ENCODE data around the gene TTLL11.

Gene TTLL11

GRCh38 chr9:122033775-122034373 lies 59.2 kb downstream of the TTLL11 start:
- Histone ChIP-seq H3K9me3 (ENCODE audit: control insufficient read depth, low read length) (no peaks in the 10 kb centered on the region), H3K4me3 (ENCODE audit: low read length) (no peak overlapping the region), H3K27me3 (replicated peaks; ENCODE audit: control insufficient read depth, insufficient read depth, low read length) (no peaks in the 10 kb centered on the region), H3K9ac (ENCODE audit: low read length) (no peak overlapping the region), H3K4me1 (ENCODE audit: control insufficient read depth, insufficient read depth, low read length) (peaks cover 20% of the 10 kb centered on the region), H3K36me3 (ENCODE audit: control insufficient read depth, insufficient read depth, low read length, severe bottlenecking) (peaks cover 10% of the 10 kb centered on the region)
- DNase-seq (ENCODE audit: low read depth): no peak

- H3K36me3 ChIP-seq (ENCODE audit: control insufficient read depth, insufficient read depth, low read length, severe bottlenecking): no peaks in the 10 kb centered on the region
- no peaks in the 10 kb centered on the region for H3K9me3 ChIP-seq (ENCODE audit: control insufficient read depth, low read length)
- no peaks in the 10 kb centered on the region for H3K27me3 ChIP-seq (replicated peaks; ENCODE audit: control insufficient read depth, insufficient read depth, low read length)
- H3K4me1 ChIP-seq (ENCODE audit: control insufficient read depth, insufficient read depth, low read length): peaks cover 19% of the 10 kb centered on the region
- no peak overlapping the region for H3K9ac ChIP-seq (ENCODE audit: low read length)
- no peak overlapping the region for H3K4me3 ChIP-seq (ENCODE audit: low read length)
- no peak for DNase-seq (ENCODE audit: low read depth)
These were observed 60.8 kb downstream of the TTLL11 start for GRCh38 chr9:122032346-122032745.

GRCh38 chr9:122031776-122032175 lies 61.3 kb downstream of the TTLL11 start:
- Histone ChIP-seq H3K27me3 (replicated peaks; ENCODE audit: control insufficient read depth, insufficient read depth, low read length) (no peaks in the 10 kb centered on the region), H3K4me1 (ENCODE audit: control insufficient read depth, insufficient read depth, low read length) (peaks cover 14% of the 10 kb centered on the region), H3K9me3 (ENCODE audit: control insufficient read depth, low read length) (no peaks in the 10 kb centered on the region), H3K9ac (ENCODE audit: low read length) (no peak overlapping the region), H3K4me3 (ENCODE audit: low read length) (no peak overlapping the region), H3K36me3 (ENCODE audit: control insufficient read depth, insufficient read depth, low read length, severe bottlenecking) (no peaks in the 10 kb centered on the region)
- no peak for DNase-seq (ENCODE audit: low read depth)

- H3K9me3 ChIP-seq (ENCODE audit: control insufficient read depth, low read length): no peaks in the 10 kb centered on the region
- H3K27me3 ChIP-seq (replicated peaks; ENCODE audit: control insufficient read depth, insufficient read depth, low read length): no peaks in the 10 kb centered on the region
- no peak overlapping the region for H3K9ac ChIP-seq (ENCODE audit: low read length)
- no peak for DNase-seq (ENCODE audit: low read depth)
- H3K4me1 ChIP-seq (ENCODE audit: control insufficient read depth, insufficient read depth, low read length): peaks cover 11% of the 10 kb centered on the region
- no peaks in the 10 kb centered on the region for H3K36me3 ChIP-seq (ENCODE audit: control insufficient read depth, insufficient read depth, low read length, severe bottlenecking)
- H3K4me3 ChIP-seq (ENCODE audit: low read length): no peak overlapping the region
These were observed 62.0 kb downstream of the TTLL11 start for GRCh38 chr9:122031157-122031556.

GRCh38 chr9:122030357-122030756 lies 62.8 kb downstream of the TTLL11 start:
- Histone ChIP-seq H3K9ac (ENCODE audit: low read length) (no peak overlapping the region), H3K9me3 (ENCODE audit: control insufficient read depth, low read length) (no peaks in the 10 kb centered on the region), H3K27me3 (replicated peaks; ENCODE audit: control insufficient read depth, insufficient read depth, low read length) (no peaks in the 10 kb centered on the region), H3K36me3 (ENCODE audit: control insufficient read depth, insufficient read depth, low read length, severe bottlenecking) (peaks cover 5% of the 10 kb centered on the region), H3K4me1 (ENCODE audit: control insufficient read depth, insufficient read depth, low read length) (peaks cover 11% of the 10 kb centered on the region), H3K4me3 (ENCODE audit: low read length) (no peak overlapping the region)
- no peak for DNase-seq (ENCODE audit: low read depth)

DNA sequence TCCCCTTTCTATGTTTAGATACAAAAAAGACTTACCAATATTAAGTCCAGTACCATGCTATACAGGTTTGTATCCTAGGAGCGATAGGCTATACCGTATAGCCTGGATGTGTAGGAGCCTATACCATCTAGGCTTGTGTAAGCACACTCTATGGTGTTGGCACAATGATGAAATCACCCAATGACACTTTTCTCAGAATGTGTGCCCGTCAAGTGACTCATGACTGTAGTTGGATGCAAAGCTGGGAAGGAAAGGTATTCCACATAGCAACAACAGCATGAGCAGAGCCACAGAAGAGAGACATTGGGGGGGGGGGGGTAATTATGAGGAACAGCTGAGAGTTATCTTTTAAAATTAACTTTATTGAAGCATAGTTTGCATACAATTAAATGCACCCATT lies 63.2 kb downstream of the TTLL11 start:
- DNase-seq (ENCODE audit: low read depth): no peak
- H3K9ac ChIP-seq (ENCODE audit: low read length): no peak overlapping the region
- H3K4me3 ChIP-seq (ENCODE audit: low read length): no peak overlapping the region
- H3K27me3 ChIP-seq (replicated peaks; ENCODE audit: control insufficient read depth, insufficient read depth, low read length): no peaks in the 10 kb centered on the region
- H3K4me1 ChIP-seq (ENCODE audit: control insufficient read depth, insufficient read depth, low read length): peaks cover 11% of the 10 kb centered on the region
- peaks cover 5% of the 10 kb centered on the region for H3K36me3 ChIP-seq (ENCODE audit: control insufficient read depth, insufficient read depth, low read length, severe bottlenecking)
- no peaks in the 10 kb centered on the region for H3K9me3 ChIP-seq (ENCODE audit: control insufficient read depth, low read length)

- H3K27me3 ChIP-seq (replicated peaks; ENCODE audit: control insufficient read depth, insufficient read depth, low read length): no peaks in the 10 kb centered on the region
- no peak overlapping the region for H3K9ac ChIP-seq (ENCODE audit: low read length)
- H3K4me1 ChIP-seq (ENCODE audit: control insufficient read depth, insufficient read depth, low read length): peaks cover 11% of the 10 kb centered on the region
- no peak for DNase-seq (ENCODE audit: low read depth)
- H3K36me3 ChIP-seq (ENCODE audit: control insufficient read depth, insufficient read depth, low read length, severe bottlenecking): peaks cover 10% of the 10 kb centered on the region
- H3K4me3 ChIP-seq (ENCODE audit: low read length): no peak overlapping the region
- no peaks in the 10 kb centered on the region for H3K9me3 ChIP-seq (ENCODE audit: control insufficient read depth, low read length)
These were observed 65.0 kb downstream of the TTLL11 start for GRCh38 chr9:122028089-122028488.

GRCh38 chr9:122020398-122020797 lies 72.7 kb downstream of the TTLL11 start:
- Histone ChIP-seq H3K36me3 (ENCODE audit: control insufficient read depth, insufficient read depth, low read length, severe bottlenecking) (peaks cover 5% of the 10 kb centered on the region), H3K4me3 (ENCODE audit: low read length) (no peak overlapping the region), H3K4me1 (ENCODE audit: control insufficient read depth, insufficient read depth, low read length) (peaks cover 7% of the 10 kb centered on the region), H3K27me3 (replicated peaks; ENCODE audit: control insufficient read depth, insufficient read depth, low read length) (no peaks in the 10 kb centered on the region), H3K9ac (ENCODE audit: low read length) (no peak overlapping the region), H3K9me3 (ENCODE audit: control insufficient read depth, low read length) (no peaks in the 10 kb centered on the region)
- no peak for DNase-seq (ENCODE audit: low read depth)

- H3K9me3 ChIP-seq (ENCODE audit: control insufficient read depth, low read length): no peaks in the 10 kb centered on the region
- H3K27me3 ChIP-seq (replicated peaks; ENCODE audit: control insufficient read depth, insufficient read depth, low read length): no peaks in the 10 kb centered on the region
- H3K4me3 ChIP-seq (ENCODE audit: low read length): no peak overlapping the region
- no peak overlapping the region for H3K9ac ChIP-seq (ENCODE audit: low read length)
- DNase-seq (ENCODE audit: low read depth): no peak
- H3K36me3 ChIP-seq (ENCODE audit: control insufficient read depth, insufficient read depth, low read length, severe bottlenecking): no peaks in the 10 kb centered on the region
- peaks cover 7% of the 10 kb centered on the region for H3K4me1 ChIP-seq (ENCODE audit: control insufficient read depth, insufficient read depth, low read length)
These were observed 76.4 kb downstream of the TTLL11 start for GRCh38 chr9:122016744-122017143.

- H3K9me3 ChIP-seq (ENCODE audit: control insufficient read depth, low read length): no peaks in the 10 kb centered on the region
- no peaks in the 10 kb centered on the region for H3K27me3 ChIP-seq (replicated peaks; ENCODE audit: control insufficient read depth, insufficient read depth, low read length)
- H3K9ac ChIP-seq (ENCODE audit: low read length): no peak overlapping the region
- no peak overlapping the region for H3K4me3 ChIP-seq (ENCODE audit: low read length)
- DNase-seq (ENCODE audit: low read depth): no peak
- H3K36me3 ChIP-seq (ENCODE audit: control insufficient read depth, insufficient read depth, low read length, severe bottlenecking): no peaks in the 10 kb centered on the region
- H3K4me1 ChIP-seq (ENCODE audit: control insufficient read depth, insufficient read depth, low read length): peaks cover 7% of the 10 kb centered on the region
These were observed 76.8 kb downstream of the TTLL11 start for GRCh38 chr9:122016309-122016708.

DNA sequence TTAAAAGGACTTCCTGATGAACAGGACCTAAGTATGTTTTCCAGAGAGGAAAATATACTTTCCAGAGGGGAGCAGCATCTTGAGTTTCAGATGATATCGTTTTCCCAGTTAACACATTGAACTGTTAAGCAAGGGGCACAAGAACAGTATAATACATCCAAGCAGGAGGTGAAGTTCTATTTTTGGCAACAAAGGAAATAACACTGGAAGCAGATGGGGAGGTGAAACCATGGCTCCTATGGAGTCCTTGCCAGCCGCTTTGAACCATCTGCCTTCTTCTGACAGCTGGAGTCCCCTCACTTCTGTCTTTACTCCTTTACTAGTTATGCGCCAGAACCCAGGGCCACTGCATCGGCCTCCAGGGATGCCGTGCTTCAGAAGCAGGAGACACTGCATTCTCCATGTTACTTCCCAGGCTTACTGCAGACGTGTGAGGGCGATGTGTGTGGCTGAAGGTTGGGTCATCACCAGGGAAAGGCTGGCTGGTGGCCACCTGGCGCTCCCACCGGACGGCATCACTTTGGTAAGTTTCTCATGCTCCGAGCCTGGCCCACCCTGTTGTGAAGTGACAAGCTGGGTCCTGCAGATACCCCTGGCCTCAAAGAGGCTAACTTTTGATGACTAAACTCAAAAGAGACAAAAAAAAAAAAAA lies 77.8 kb downstream of the TTLL11 start:
- no peak for DNase-seq (ENCODE audit: low read depth)
- Histone ChIP-seq H3K4me3 (ENCODE audit: low read length) (no peak overlapping the region), H3K27me3 (replicated peaks; ENCODE audit: control insufficient read depth, insufficient read depth, low read length) (no peaks in the 10 kb centered on the region), H3K36me3 (ENCODE audit: control insufficient read depth, insufficient read depth, low read length, severe bottlenecking) (no peaks in the 10 kb centered on the region), H3K4me1 (ENCODE audit: control insufficient read depth, insufficient read depth, low read length) (peaks cover 4% of the 10 kb centered on the region), H3K9ac (ENCODE audit: low read length) (no peak overlapping the region), H3K9me3 (ENCODE audit: control insufficient read depth, low read length) (no peaks in the 10 kb centered on the region)
